ENCODE data around the gene SP5. TPM values are rescaled to one million over a fixed set of nuclear protein-coding genes. Genes with fewer than 3 reads are reported as not detected.

SP5 gene
- total RNA-seq, 1 experiment from 2014 or later = 0.98 TPM

DNA sequence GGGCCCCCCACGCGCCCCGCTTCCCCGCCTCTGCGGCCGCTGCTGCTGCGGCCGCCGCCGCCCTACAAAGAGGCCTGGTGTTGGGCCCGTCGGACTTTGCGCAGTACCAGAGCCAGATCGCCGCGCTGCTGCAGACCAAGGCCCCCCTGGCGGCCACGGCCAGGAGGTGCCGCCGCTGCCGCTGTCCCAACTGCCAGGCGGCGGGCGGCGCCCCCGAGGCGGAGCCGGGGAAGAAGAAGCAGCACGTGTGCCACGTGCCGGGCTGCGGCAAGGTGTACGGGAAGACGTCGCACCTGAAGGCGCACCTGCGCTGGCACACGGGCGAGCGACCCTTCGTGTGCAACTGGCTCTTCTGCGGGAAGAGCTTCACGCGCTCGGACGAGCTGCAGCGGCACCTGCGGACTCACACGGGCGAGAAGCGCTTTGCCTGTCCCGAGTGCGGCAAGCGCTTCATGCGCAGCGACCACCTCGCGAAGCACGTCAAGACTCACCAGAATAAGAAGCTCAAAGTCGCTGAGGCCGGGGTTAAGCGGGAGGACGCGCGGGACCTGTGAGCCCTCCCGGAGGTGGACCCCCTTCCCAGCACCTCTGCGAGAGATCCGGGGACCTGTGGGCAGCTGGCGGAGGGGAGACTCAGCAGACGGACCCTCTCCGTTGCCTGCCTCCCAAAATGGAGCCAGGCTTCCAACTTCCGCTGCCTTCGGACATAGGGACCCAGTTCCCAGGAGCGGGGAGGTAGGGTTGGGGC lies 1.9 kb downstream of the SP5 start:
- ChIA-PET CTCF (no interaction called here), RAD21 (ENCODE audit: low non-redundant PET in 1 of 2, low total read pairs in 2 of 2, uncharacterized antibody in 2 of 2, unreplicated experiment in 2 of 2) (no interaction called here), POLR2A (no interaction called here)
- BruUV-seq (replicated peaks) = no TSS peak
- DNase-seq (ENCODE audit: low read depth, low spot score) (no peak), ATAC-seq (no peak)
- H3K4me1 ChIP-seq (ENCODE audit: control insufficient read depth in 1 of 2, insufficient read depth in 2 of 2, low read length in 2 of 2) = peaks cover 3 to 21% of the 10 kb centered on the region in 2 experiments; a peak in 3 of 4 replicates
- no peak overlapping the region for H3K4me3 ChIP-seq (replicated peaks in 1 of 2; ENCODE audit: low read depth in 1 of 2, low read length in 2 of 2)
- H3K79me2 ChIP-seq (ENCODE audit: insufficient read depth, low read length) = no peaks in the 10 kb centered on the region
- no peak overlapping the region for H3K9ac ChIP-seq (ENCODE audit: low read length)
- no peaks in the 10 kb centered on the region for H3K9me2 ChIP-seq (ENCODE audit: insufficient read depth)
- H3K4me2 ChIP-seq (ENCODE audit: low read length) = no peak overlapping the region
- H3K9me3 ChIP-seq (ENCODE audit: control insufficient read depth in 1 of 2, insufficient read depth in 1 of 2, low read depth in 1 of 2, low read length in 2 of 2) = no peaks in the 10 kb centered on the region
- H2AFZ ChIP-seq (ENCODE audit: low read depth, low read length, poor library complexity, severe bottlenecking) = no peak overlapping the region
- H3K27me3 ChIP-seq (ENCODE audit: insufficient read depth, low read length) = no peaks in the 10 kb centered on the region
- no peak overlapping the region for H3K27ac ChIP-seq (ENCODE audit: low read depth, low read length)
- no peaks in the 10 kb centered on the region for H4K20me1 ChIP-seq (ENCODE audit: insufficient read depth)
- TF ChIP-seq MAX (IDR thresholded peaks at IDR 0.05) (no peak), SRF (IDR thresholded peaks at IDR 0.05; ENCODE audit: low read depth) (no peak), JUND (IDR thresholded peaks at IDR 0.05) (no peak)
- TF ChIP-seq, protein P1, sequence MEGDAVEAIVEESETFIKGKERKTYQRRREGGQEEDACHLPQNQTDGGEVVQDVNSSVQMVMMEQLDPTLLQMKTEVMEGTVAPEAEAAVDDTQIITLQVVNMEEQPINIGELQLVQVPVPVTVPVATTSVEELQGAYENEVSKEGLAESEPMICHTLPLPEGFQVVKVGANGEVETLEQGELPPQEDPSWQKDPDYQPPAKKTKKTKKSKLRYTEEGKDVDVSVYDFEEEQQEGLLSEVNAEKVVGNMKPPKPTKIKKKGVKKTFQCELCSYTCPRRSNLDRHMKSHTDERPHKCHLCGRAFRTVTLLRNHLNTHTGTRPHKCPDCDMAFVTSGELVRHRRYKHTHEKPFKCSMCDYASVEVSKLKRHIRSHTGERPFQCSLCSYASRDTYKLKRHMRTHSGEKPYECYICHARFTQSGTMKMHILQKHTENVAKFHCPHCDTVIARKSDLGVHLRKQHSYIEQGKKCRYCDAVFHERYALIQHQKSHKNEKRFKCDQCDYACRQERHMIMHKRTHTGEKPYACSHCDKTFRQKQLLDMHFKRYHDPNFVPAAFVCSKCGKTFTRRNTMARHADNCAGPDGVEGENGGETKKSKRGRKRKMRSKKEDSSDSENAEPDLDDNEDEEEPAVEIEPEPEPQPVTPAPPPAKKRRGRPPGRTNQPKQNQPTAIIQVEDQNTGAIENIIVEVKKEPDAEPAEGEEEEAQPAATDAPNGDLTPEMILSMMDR (IDR thresholded peaks at IDR 0.05 in 2 of 3, conservative IDR thresholded peaks at IDR 0.05 in 1 of 3; ENCODE audit: borderline replicate concordance in 1 of 3, insufficient read depth in 1 of 3, low read depth in 2 of 3, low read length in 2 of 3) = no peak
- H3K36me3 ChIP-seq (ENCODE audit: control insufficient read depth in 1 of 2, insufficient read depth in 2 of 2, low read length in 2 of 2) = no peaks in the 10 kb centered on the region
- intact Hi-C loops (cut with micrococcal nuclease) = no loop called here

DNA sequence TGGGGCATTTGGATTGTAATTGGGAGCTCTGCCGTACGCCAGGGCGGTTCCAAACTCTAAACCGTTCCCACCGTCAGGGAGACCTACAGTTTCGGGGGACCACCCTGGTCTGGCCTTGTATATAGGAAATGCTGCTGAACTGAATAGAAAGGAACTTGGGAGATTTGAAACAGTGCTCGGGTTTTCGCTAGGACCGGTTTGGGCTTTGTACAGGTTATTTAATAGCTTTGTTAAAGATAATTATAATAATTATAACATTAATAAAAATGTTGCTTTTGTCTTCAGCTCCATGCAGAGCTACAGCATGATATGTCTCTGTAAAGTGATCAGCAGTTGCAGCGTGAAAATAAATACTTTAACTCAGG lies 2.4 kb downstream of the SP5 start:
- Histone ChIP-seq H3K4me2 (ENCODE audit: low read length) (no peak overlapping the region), H3K27me3 (ENCODE audit: insufficient read depth, low read length) (no peaks in the 10 kb centered on the region), H3K9me3 (ENCODE audit: control insufficient read depth in 1 of 2, insufficient read depth in 1 of 2, low read depth in 1 of 2, low read length in 2 of 2) (no peaks in the 10 kb centered on the region), H3K4me3 (replicated peaks in 1 of 2; ENCODE audit: low read depth in 1 of 2, low read length in 2 of 2) (no peak overlapping the region), H3K9ac (ENCODE audit: low read length) (no peak overlapping the region), H4K20me1 (ENCODE audit: insufficient read depth) (no peaks in the 10 kb centered on the region), H2AFZ (ENCODE audit: low read depth, low read length, poor library complexity, severe bottlenecking) (no peak overlapping the region), H3K79me2 (ENCODE audit: insufficient read depth, low read length) (no peaks in the 10 kb centered on the region), H3K9me2 (ENCODE audit: insufficient read depth) (no peaks in the 10 kb centered on the region), H3K36me3 (ENCODE audit: control insufficient read depth in 1 of 2, insufficient read depth in 2 of 2, low read length in 2 of 2) (no peaks in the 10 kb centered on the region), H3K4me1 (ENCODE audit: control insufficient read depth in 1 of 2, insufficient read depth in 2 of 2, low read length in 2 of 2) (peaks cover 3 to 21% of the 10 kb centered on the region in 2 experiments; a peak in 3 of 4 replicates), H3K27ac (ENCODE audit: low read depth, low read length) (no peak overlapping the region)
- intact Hi-C loops (cut with micrococcal nuclease) = no loop called here
- ChIA-PET RAD21 (ENCODE audit: low non-redundant PET in 1 of 2, low total read pairs in 2 of 2, uncharacterized antibody in 2 of 2, unreplicated experiment in 2 of 2) (no interaction called here), POLR2A (no interaction called here), CTCF (no interaction called here)
- ATAC-seq (no peak), DNase-seq (ENCODE audit: low read depth, low spot score) (no peak)
- no TSS peak for BruUV-seq (replicated peaks)
- no peak for TF ChIP-seq EGR1 (IDR thresholded peaks at IDR 0.05; ENCODE audit: low read depth)
- TF ChIP-seq POLR2AphosphoS5 (IDR thresholded peaks at IDR 0.05; ENCODE audit: low read depth, low read length) = no peak
- no peak for TF ChIP-seq ELF1 (IDR thresholded peaks at IDR 0.05; ENCODE audit: borderline replicate concordance, low read depth)
- no peak for TF ChIP-seq MAX (IDR thresholded peaks at IDR 0.05)
- no peak for TF ChIP-seq EZH2phosphoT487 (IDR thresholded peaks at IDR 0.05; ENCODE audit: borderline replicate concordance)
- no peak for TF ChIP-seq CBX3 (IDR thresholded peaks at IDR 0.05; ENCODE audit: low read depth)
- no peak for TF ChIP-seq POLR2A (IDR thresholded peaks at IDR 0.05; ENCODE audit: borderline replicate concordance, extremely low read depth, insufficient read depth, insufficient read length)
- TF ChIP-seq FOSL1 (IDR thresholded peaks at IDR 0.05; ENCODE audit: low read depth) = no peak
- no peak for TF ChIP-seq YY1 (IDR thresholded peaks at IDR 0.05; ENCODE audit: extremely low read depth, insufficient replicate concordance, low read depth, low read length)
- TF ChIP-seq ATF3 (IDR thresholded peaks at IDR 0.05) = no peak
- TF ChIP-seq ZFX (IDR thresholded peaks at IDR 0.05) = no peak
- TF ChIP-seq SIN3A (IDR thresholded peaks at IDR 0.05; ENCODE audit: low read depth) = no peak
- TF ChIP-seq JUND (IDR thresholded peaks at IDR 0.05) = no peak
- TF ChIP-seq ZBTB33 (IDR thresholded peaks at IDR 0.05; ENCODE audit: extremely low read depth, insufficient replicate concordance, low read length) = no peak
- TF ChIP-seq RAD21 (IDR thresholded peaks at IDR 0.05; ENCODE audit: low read depth) = no peak
